Natural killer cell (primary cell): ENCODE measurements around the gene ARSK. TPM values are rescaled to one million over a fixed set of nuclear protein-coding genes. Genes with fewer than 3 reads are reported as not detected.

Source experiments
- ATAC-seq, 3 donors: fragments of 150-1000 bp in 2 of 3; fragments of 200-7000 bp in 1 of 3; cut with Tn5 transposase; 1 replicate in 1 of 3; 2 replicates in 2 of 3; pipeline ENCODE4 v1.10.0; 2021; ENCODE audit warnings: mild to moderate bottlenecking in 2 of 3, moderate library complexity in 2 of 3
- DNase-seq, 2 donors: peaks; one replicate each; pipeline versions ENCODE4 v3.0.0 to v3.0.0-alpha.2; 2013 to 2021; ENCODE audit warnings: mixed read lengths in 1 of 2
- H3K27ac ChIP-seq: one replicate; pipeline ENCODE4 v1.5.1; 2013; ENCODE audit warnings: mild to moderate bottlenecking, low read length
- H3K27me3 ChIP-seq: one replicate; pipeline ENCODE4 v1.6.1; 2013; ENCODE audit warnings: low read length; ENCODE audit not compliant: control insufficient read depth, insufficient read depth
- H3K36me3 ChIP-seq: one replicate; pipeline ENCODE4 v1.6.1; 2013; ENCODE audit warnings: low read length; ENCODE audit not compliant: control insufficient read depth, insufficient read depth
- H3K4me1 ChIP-seq: one replicate; pipeline ENCODE4 v1.6.1; 2013; ENCODE audit warnings: low read length; ENCODE audit not compliant: control insufficient read depth, insufficient read depth
- H3K4me3 ChIP-seq: one replicate; pipeline ENCODE4 v1.5.1; 2013; ENCODE audit warnings: low read length
- H3K9me3 ChIP-seq: one replicate; pipeline ENCODE4 v1.6.1; 2013; ENCODE audit warnings: low read length; ENCODE audit not compliant: control insufficient read depth, insufficient read depth
- H3K27ac Mint-ChIP-seq, 2 donors: one replicate each; pipeline ENCODE4 v1.8.0; 2022; ENCODE audit warnings: mild to moderate bottlenecking in 2 of 2, mixed read lengths in 2 of 2, moderate library complexity in 1 of 2
- H3K27me3 Mint-ChIP-seq, 2 donors: one replicate each; pipeline ENCODE4 v1.8.0; 2022; ENCODE audit warnings: low read depth in 2 of 2, mixed read lengths in 2 of 2
- H3K36me3 Mint-ChIP-seq: one replicate; pipeline ENCODE4 v1.8.0; 2022; ENCODE audit warnings: mixed read lengths
- H3K4me1 Mint-ChIP-seq, 2 donors: one replicate each; pipeline ENCODE4 v1.8.0; 2022; ENCODE audit warnings: mixed read lengths in 2 of 2
- H3K4me3 Mint-ChIP-seq: one replicate; pipeline ENCODE4 v1.8.0; 2022; ENCODE audit warnings: mild to moderate bottlenecking, moderate library complexity, mixed read lengths
- H3K9me3 Mint-ChIP-seq, 2 donors: one replicate each; pipeline ENCODE4 v1.8.0; 2022; ENCODE audit warnings: mixed read lengths in 2 of 2
- CTCF ChIP-seq: fragments of 200-600 bp; IDR thresholded peaks from one replicate; pipeline ENCODE4 v1.8.0; 2022; ENCODE audit warnings: antibody characterized with exemption
- WGBS: methylation state at CpG from one replicate; pipeline ENCODE4 v1.1.7; 2013; ENCODE audit warnings: missing lambda C conversion rate; ENCODE audit not compliant: insufficient coverage; 5-methylcytosine and 5-hydroxymethylcytosine counted together
- intact Hi-C: fragments of 100-400 bp; cut with micrococcal nuclease; formaldehyde crosslinking; loops from one replicate; pipeline ENCODE4 v1.14.2; 2022
- total RNA-seq, 4 donors: library from RNA; stranded (reverse); fragments of 120-200 nt in 1 of 4; gene quantifications; one replicate each; pipeline versions ENCODE4 v1.2.3 to v1.2.4, GENCODE V29; 2013 to 2022

Gene ARSK, protein sequence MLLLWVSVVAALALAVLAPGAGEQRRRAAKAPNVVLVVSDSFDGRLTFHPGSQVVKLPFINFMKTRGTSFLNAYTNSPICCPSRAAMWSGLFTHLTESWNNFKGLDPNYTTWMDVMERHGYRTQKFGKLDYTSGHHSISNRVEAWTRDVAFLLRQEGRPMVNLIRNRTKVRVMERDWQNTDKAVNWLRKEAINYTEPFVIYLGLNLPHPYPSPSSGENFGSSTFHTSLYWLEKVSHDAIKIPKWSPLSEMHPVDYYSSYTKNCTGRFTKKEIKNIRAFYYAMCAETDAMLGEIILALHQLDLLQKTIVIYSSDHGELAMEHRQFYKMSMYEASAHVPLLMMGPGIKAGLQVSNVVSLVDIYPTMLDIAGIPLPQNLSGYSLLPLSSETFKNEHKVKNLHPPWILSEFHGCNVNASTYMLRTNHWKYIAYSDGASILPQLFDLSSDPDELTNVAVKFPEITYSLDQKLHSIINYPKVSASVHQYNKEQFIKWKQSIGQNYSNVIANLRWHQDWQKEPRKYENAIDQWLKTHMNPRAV
- 1 to 10 TPM; 2.8 to 5.8 (median 3.5) TPM for total RNA-seq
- 7.1 TPM for total RNA-seq (2013)

DNA sequence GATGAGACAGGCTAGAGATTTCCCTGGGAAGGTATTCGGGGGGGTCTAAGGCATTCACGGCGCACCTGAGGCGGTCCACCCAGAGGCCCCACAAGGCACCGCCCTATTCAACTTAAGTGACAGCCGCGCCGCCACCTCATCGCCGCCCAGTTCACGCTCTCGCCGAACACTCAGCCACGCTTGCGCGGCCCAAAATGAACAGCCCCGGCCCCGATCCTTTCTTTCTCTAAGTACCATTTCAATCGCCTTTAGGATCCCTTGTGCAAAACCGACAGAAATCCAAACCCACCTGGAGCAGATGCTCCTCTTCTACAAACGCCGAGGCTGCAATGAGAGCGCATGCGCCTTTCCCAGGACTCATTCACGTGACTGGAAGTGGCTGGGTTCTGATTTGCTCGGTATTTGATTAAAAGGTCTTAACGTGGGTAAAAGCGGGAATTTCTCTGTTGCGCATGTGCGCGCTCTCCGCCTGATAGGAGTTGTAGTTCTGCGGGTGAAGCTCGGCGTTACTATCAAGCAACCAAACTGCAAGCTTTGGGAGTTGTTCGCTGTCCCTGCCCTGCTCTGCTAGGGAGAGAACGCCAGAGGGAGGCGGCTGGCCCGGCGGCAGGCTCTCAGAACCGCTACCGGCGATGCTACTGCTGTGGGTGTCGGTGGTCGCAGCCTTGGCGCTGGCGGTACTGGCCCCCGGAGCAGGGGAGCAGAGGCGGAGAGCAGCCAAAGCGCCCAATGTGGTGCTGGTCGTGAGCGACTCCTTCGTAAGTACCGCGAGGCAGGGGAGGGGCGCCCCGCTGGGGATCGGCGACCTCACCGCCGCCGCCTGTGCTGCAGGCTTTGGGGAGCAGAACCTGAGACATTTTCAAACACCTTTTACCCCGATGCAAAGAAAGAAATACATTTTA, at the start of gene ARSK, which contains the start of gene SKIC3:
Gene ARSK (plus strand): TSS at position 455 of the 902 bp plus-strand sequence. CDS start 178 bp downstream, at position 633.
Gene SKIC3 (minus strand): TSS at position 331 of the 902 bp plus-strand sequence. CDS start 7,827 bp downstream, outside the sequence.
- Mint-ChIP-seq H3K27me3 (no peaks in the 10 kb centered on the region), H3K36me3 (no peaks in the 10 kb centered on the region), H3K27ac (peak within 1 kb of the TSS; percentile 92 to 94), H3K4me1 (peaks cover 35 to 44% of the 10 kb centered on the region in 2 donors), H3K9me3 (no peaks in the 10 kb centered on the region), H3K4me3 (peak within 1 kb of the TSS; percentile 98)
- H3K27ac ChIP-seq: peak within 1 kb of the TSS; percentile 78
- no peak for TF ChIP-seq CTCF
- peaks cover 13% of the 10 kb centered on the region for H3K4me1 ChIP-seq
- H3K9me3 ChIP-seq: no peaks in the 10 kb centered on the region
- 0% methylated on average over 63 of the region's 63 CpGs for WGBS
- ATAC-seq: peak; percentile 85 to 96 (median 88)
- H3K27me3 ChIP-seq: no peaks in the 10 kb centered on the region
- intact Hi-C loops: loop anchor here (1.0 to 10.0 kb wide), 3 partner anchors 70 to 292 kb away; partner anchors contain the start of genes GPR150 and RFESD
- peak within 1 kb of the TSS; percentile 97 for H3K4me3 ChIP-seq
- peaks cover 2% of the 10 kb centered on the region for H3K36me3 ChIP-seq
- peak; percentile 81 to 99 for DNase-seq

DNA sequence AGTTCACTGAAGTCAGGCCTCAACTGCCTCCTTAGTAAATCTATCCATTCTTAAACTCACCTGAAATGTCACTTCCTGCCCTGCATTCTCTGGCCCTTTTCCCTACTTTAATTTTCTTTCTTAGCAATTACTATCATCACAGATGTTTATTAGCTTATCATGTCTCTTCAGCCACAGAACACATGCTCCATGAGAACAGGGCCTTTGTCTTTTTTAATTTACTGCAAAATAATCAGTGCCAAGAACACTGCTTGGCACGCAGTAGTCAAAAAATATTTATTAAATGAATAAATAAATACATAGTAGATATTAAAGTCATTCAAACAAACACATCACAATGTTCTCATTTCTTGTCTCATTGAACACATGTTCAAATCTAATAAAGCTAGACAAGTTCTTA, 46.4 kb upstream of the ARSK start:
- intact Hi-C loops: no loop called here
- WGBS: no CpG with 5 or more reads among the region's 1 CpG
- peak overlapping the region in 1 of 2 donors; percentile 16 for H3K27ac Mint-ChIP-seq
- Histone ChIP-seq H3K27ac (no peak overlapping the region), H3K27me3 (no peaks in the 10 kb centered on the region), H3K9me3 (no peaks in the 10 kb centered on the region), H3K4me1 (no peaks in the 10 kb centered on the region), H3K36me3 (peaks cover 73% of the 10 kb centered on the region), H3K4me3 (no peak overlapping the region)
- DNase-seq: no peak
- no peaks in the 10 kb centered on the region for H3K27me3 Mint-ChIP-seq
- no peaks in the 10 kb centered on the region for H3K4me1 Mint-ChIP-seq
- no peaks in the 10 kb centered on the region for H3K9me3 Mint-ChIP-seq
- H3K36me3 Mint-ChIP-seq: peaks cover 27% of the 10 kb centered on the region
- TF ChIP-seq CTCF: no peak
- no peak for ATAC-seq
- H3K4me3 Mint-ChIP-seq: no peak overlapping the region

DNA sequence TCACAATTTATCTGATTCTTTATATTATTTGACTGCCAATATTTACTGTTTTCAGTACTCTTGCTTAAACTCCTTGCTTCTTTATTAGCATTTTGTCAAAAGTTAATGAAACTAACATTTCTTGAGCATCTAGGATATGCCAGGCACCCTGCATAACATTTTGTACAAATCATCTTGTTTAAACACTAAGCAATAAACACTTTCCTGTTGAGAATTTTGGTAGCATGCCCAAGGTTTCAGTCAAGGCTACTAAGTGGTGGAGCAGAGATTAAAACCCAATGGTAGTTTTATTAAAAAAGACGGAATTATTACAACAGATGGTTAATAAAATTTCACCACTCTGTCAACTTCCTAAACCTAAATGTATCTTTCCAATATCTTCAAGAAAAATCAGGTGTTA, 43.3 kb upstream of the ARSK start:
- intact Hi-C loops: no loop called here
- H3K9me3 Mint-ChIP-seq: no peaks in the 10 kb centered on the region
- Histone ChIP-seq H3K4me1 (no peaks in the 10 kb centered on the region), H3K4me3 (no peak overlapping the region), H3K27ac (no peak overlapping the region), H3K36me3 (peaks cover 84% of the 10 kb centered on the region), H3K9me3 (no peaks in the 10 kb centered on the region), H3K27me3 (no peaks in the 10 kb centered on the region)
- peaks cover 20% of the 10 kb centered on the region for H3K36me3 Mint-ChIP-seq
- DNase-seq (no peak), ATAC-seq (no peak)
- WGBS: no CpG with 5 or more reads among the region's 1 CpG
- no peak overlapping the region for H3K4me3 Mint-ChIP-seq
- no peak for TF ChIP-seq CTCF
- no peaks in the 10 kb centered on the region for H3K27me3 Mint-ChIP-seq
- no peak overlapping the region for H3K27ac Mint-ChIP-seq
- no peaks in the 10 kb centered on the region for H3K4me1 Mint-ChIP-seq
